ENCODE data around the gene MDM2. TPM values are rescaled to one million over a fixed set of nuclear protein-coding genes. Genes with fewer than 3 reads are reported as not detected.

MDM2 gene
- total RNA-seq, 1 experiment from 2014 or later, result 97.1 TPM

GRCh38 chr12:68871921-68872320, 63.9 kb downstream of the MDM2 start:
- peak; percentile 30 for DNase-seq
- BruUV-seq (replicated peaks), result no TSS peak
- TF ChIP-seq CTCF (IDR thresholded peaks at IDR 0.05; ENCODE audit: unreplicated experiment), result peak; percentile 35
- H3K4me1 Mint-ChIP-seq (ENCODE audit: low read depth, unreplicated experiment), result no peaks in the 10 kb centered on the region
- H3K27me3 Mint-ChIP-seq (ENCODE audit: unreplicated experiment), result no peaks in the 10 kb centered on the region
- H3K36me3 Mint-ChIP-seq (ENCODE audit: insufficient read depth, unreplicated experiment), result no peaks in the 10 kb centered on the region
- CTCF ChIA-PET, result interaction anchor here (0.7 kb wide), 1 partner anchor 496 kb away, joined by 5 read pairs; no protein-coding TSS in a partner anchor
- H3K27ac Mint-ChIP-seq (ENCODE audit: unreplicated experiment), result no peak overlapping the region
- no peaks in the 10 kb centered on the region for H3K9me3 Mint-ChIP-seq (ENCODE audit: low read depth, unreplicated experiment)
- intact Hi-C loops (cut with micrococcal nuclease; ENCODE audit: unreplicated experiment), result no loop called here
- H3K4me3 Mint-ChIP-seq (ENCODE audit: low read depth, unreplicated experiment), result no peak overlapping the region

DNA sequence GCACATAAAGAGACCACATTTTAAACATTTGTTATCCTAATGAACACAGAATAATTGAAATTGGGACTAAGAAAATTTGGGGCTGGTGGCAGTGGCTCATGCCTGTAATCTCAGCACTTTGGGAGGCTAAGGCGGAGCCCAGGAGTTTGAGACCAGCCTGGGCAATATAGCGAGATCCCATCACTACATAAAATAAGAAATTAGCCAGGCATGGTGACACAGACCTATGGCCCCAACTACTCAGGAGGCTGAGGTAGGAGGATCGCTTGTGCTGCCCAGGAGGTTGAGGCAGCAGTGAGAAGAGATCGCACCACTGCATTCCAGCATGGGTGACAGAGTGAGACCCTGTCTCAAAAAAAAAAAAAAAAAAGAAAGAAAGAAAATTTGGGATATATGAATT, 65.3 kb downstream of the MDM2 start:
- no peak for DNase-seq
- no peaks in the 10 kb centered on the region for H3K9me3 Mint-ChIP-seq (ENCODE audit: low read depth, unreplicated experiment)
- BruUV-seq (replicated peaks), result no TSS peak
- CTCF ChIA-PET, result no interaction called here
- H3K4me3 Mint-ChIP-seq (ENCODE audit: low read depth, unreplicated experiment), result no peak overlapping the region
- intact Hi-C loops (cut with micrococcal nuclease; ENCODE audit: unreplicated experiment), result no loop called here
- H3K4me1 Mint-ChIP-seq (ENCODE audit: low read depth, unreplicated experiment), result no peaks in the 10 kb centered on the region
- H3K27me3 Mint-ChIP-seq (ENCODE audit: unreplicated experiment), result no peaks in the 10 kb centered on the region
- no peak for TF ChIP-seq CTCF (IDR thresholded peaks at IDR 0.05; ENCODE audit: unreplicated experiment)
- no peaks in the 10 kb centered on the region for H3K36me3 Mint-ChIP-seq (ENCODE audit: insufficient read depth, unreplicated experiment)
- no peak overlapping the region for H3K27ac Mint-ChIP-seq (ENCODE audit: unreplicated experiment)

DNA sequence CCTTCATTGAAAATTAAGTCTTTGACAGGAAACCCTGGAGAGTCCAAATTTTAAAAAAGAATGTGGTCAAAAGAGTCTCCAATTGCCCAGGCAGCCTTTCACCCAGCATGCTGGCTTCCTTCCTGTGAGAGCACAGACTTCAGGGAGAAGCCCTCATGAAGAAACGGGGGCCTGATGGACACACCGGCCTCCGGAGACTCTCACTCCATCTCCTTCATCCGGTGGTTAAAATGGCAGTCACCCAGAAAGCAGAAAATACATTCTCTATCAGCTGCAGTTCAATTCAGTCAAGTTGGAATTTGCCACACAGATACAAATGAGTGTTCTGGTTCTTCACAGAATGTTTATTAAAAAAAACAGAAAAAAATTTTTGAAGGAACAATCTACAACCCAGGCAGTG, 68.5 kb downstream of the MDM2 start:
- no TSS peak for BruUV-seq (replicated peaks)
- CTCF ChIA-PET, result interaction anchor here (0.6 to 1.1 kb wide), 2 partner anchors 25 to 209 kb away, joined by 3 read pairs; no protein-coding TSS in a partner anchor
- Mint-ChIP-seq H3K9me3 (ENCODE audit: low read depth, unreplicated experiment) (peaks cover 3% of the 10 kb centered on the region), H3K27ac (ENCODE audit: unreplicated experiment) (no peak overlapping the region), H3K36me3 (ENCODE audit: insufficient read depth, unreplicated experiment) (no peaks in the 10 kb centered on the region), H3K4me1 (ENCODE audit: low read depth, unreplicated experiment) (no peaks in the 10 kb centered on the region), H3K27me3 (ENCODE audit: unreplicated experiment) (no peaks in the 10 kb centered on the region), H3K4me3 (ENCODE audit: low read depth, unreplicated experiment) (no peak overlapping the region)
- DNase-seq, result no peak
- intact Hi-C loops (cut with micrococcal nuclease; ENCODE audit: unreplicated experiment), result no loop called here
- TF ChIP-seq CTCF (IDR thresholded peaks at IDR 0.05; ENCODE audit: unreplicated experiment), result no peak

DNA sequence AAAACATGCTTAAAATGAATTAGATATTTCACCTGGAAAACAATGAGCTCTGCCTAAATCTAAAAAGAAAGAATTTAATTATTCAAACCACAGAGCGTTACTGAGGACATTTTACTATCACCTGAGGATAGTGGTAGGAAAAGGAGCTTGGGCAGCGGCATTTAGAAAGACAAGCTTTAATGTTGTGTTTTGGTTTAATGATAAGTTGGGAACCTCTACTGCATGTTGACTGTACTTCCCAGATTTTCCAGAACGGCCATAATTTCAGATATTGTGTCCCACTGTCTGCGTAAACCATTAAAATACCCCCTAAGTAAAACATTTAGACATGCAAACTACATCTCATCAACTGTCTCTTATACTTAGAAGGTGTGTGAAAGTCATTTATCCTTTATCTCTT, 69.6 kb downstream of the MDM2 start:
- TF ChIP-seq CTCF (IDR thresholded peaks at IDR 0.05; ENCODE audit: unreplicated experiment), result no peak
- CTCF ChIA-PET, result no interaction called here
- peaks cover 3% of the 10 kb centered on the region for H3K9me3 Mint-ChIP-seq (ENCODE audit: low read depth, unreplicated experiment)
- no TSS peak for BruUV-seq (replicated peaks)
- no peaks in the 10 kb centered on the region for H3K27me3 Mint-ChIP-seq (ENCODE audit: unreplicated experiment)
- intact Hi-C loops (cut with micrococcal nuclease; ENCODE audit: unreplicated experiment), result no loop called here
- DNase-seq, result no peak
- no peak overlapping the region for H3K27ac Mint-ChIP-seq (ENCODE audit: unreplicated experiment)
- no peak overlapping the region for H3K4me3 Mint-ChIP-seq (ENCODE audit: low read depth, unreplicated experiment)
- no peaks in the 10 kb centered on the region for H3K36me3 Mint-ChIP-seq (ENCODE audit: insufficient read depth, unreplicated experiment)
- no peaks in the 10 kb centered on the region for H3K4me1 Mint-ChIP-seq (ENCODE audit: low read depth, unreplicated experiment)
